ENCODE data around the gene GPR107. TPM values are rescaled to one million over a fixed set of nuclear protein-coding genes. Genes with fewer than 3 reads are reported as not detected.

The GPR107 gene
- total and polyA plus RNA-seq, 2 experiments from 2014 or later = 10.6 to 25.6 TPM

DNA sequence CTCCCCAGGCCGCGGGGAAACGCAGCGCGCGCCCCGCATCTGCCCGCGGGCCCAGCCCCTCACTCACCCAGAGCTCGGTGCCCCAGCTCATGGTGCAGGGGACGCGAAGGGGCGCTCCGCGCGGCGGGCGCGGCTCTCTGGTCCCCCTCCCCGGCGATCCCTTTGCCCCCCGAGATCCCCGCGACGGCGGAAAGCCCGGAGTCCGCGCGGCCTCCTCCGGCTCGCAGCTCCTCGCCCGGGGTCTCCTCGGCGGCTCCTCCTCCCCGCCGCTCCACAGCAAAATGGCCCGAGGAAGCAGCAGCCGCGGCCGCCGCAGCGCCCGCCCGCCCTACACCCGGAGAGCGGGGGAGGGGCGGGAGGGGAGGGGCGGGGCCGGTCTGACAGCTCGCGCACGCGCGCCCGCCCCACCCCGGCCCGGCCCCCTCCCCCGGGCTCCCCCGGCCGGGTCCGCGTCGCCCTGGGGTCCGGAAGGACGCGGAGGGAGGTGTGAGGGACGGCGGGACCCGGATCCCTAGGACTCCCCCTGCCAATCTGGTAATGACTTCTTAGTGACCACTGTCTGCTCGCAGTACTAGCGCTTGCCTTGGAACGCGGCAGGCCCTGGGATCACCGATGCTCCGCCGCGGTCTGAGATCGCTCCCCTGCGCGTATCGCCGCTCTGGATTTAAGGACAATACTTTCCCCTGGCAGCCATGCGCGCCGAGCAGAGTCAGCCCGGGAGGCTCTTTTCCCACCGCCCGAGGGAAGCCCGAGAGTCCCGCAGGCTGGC lies 10.6 kb upstream of the GPR107 start, which contains the start of gene FNBP1:
TSS of gene FNBP1 (minus strand) at position 305 of the 769 bp plus-strand sequence. CDS start at position 91, 214 bp downstream.
- peak within 1 kb of the TSS; percentile 99 for H3K4me3 ChIP-seq
- no peaks in the 10 kb centered on the region for H3K36me3 ChIP-seq (replicated peaks; ENCODE audit: insufficient read depth, low read depth)
- peak within 1 kb of the TSS; percentile 88 for H3K27ac ChIP-seq
- H3K27me3 ChIP-seq = no peaks in the 10 kb centered on the region
- peak; percentile 92 for DNase-seq (ENCODE audit: low spot score)
- no peaks in the 10 kb centered on the region for H3K9me3 ChIP-seq (ENCODE audit: low read depth)
- H3K9me2 ChIP-seq (replicated peaks; ENCODE audit: insufficient read depth) = no peaks in the 10 kb centered on the region
- H3K4me2 ChIP-seq = peak within 1 kb of the TSS; percentile 98
- under 1% methylated on average over 23 of the region's 92 CpGs for WGBS (ENCODE audit: low lambda C conversion rate, missing lambda C conversion rate)
- peaks cover 39% of the 10 kb centered on the region for H3K79me2 ChIP-seq
- TF ChIP-seq EZH2 (IDR thresholded peaks at IDR 0.05; ENCODE audit: borderline replicate concordance) (no peak), CTCF (IDR thresholded peaks at IDR 0.05; ENCODE audit: poor library complexity) (no peak), EZH2phosphoT487 (IDR thresholded peaks at IDR 0.05; ENCODE audit: low read depth, severe bottlenecking, unreplicated experiment) (no peak)
- peaks cover 20% of the 10 kb centered on the region for H3K4me1 ChIP-seq (ENCODE audit: insufficient read depth)
- peaks cover 29% of the 10 kb centered on the region for H4K20me1 ChIP-seq (ENCODE audit: insufficient read depth, poor library complexity, severe bottlenecking)
- peak within 1 kb of the TSS; percentile 78 for H2AFZ ChIP-seq

GRCh38 chr9:130043654-130044623 lies 9.8 kb upstream of the GPR107 start:
- whole genome bisulfite sequencing (ENCODE audit: low lambda C conversion rate, missing lambda C conversion rate) = 22% methylated on average over 37 of the region's 37 CpGs
- peaks cover 20% of the 10 kb centered on the region for H3K4me1 ChIP-seq (ENCODE audit: insufficient read depth)
- TF ChIP-seq EZH2 (IDR thresholded peaks at IDR 0.05; ENCODE audit: borderline replicate concordance) (no peak), CTCF (IDR thresholded peaks at IDR 0.05; ENCODE audit: poor library complexity) (peak; percentile 8)

GRCh38 chr9:130045725-130046450 lies 7.8 kb upstream of the GPR107 start:
- Histone ChIP-seq H3K27me3 (no peaks in the 10 kb centered on the region), H3K9me2 (replicated peaks; ENCODE audit: insufficient read depth) (no peaks in the 10 kb centered on the region), H3K9me3 (ENCODE audit: low read depth) (no peaks in the 10 kb centered on the region), H3K4me2 (peak overlapping the region; percentile 32), H3K79me2 (peaks cover 12% of the 10 kb centered on the region), H3K4me3 (no peak overlapping the region), H3K4me1 (ENCODE audit: insufficient read depth) (peaks cover 19% of the 10 kb centered on the region), H4K20me1 (ENCODE audit: insufficient read depth, poor library complexity, severe bottlenecking) (peaks cover 12% of the 10 kb centered on the region), H3K36me3 (replicated peaks; ENCODE audit: insufficient read depth, low read depth) (no peaks in the 10 kb centered on the region), H3K27ac (no peak overlapping the region), H2AFZ (no peak overlapping the region)
- WGBS (ENCODE audit: low lambda C conversion rate, missing lambda C conversion rate) = 61% methylated on average over 4 of the region's 4 CpGs
- TF ChIP-seq EZH2 (IDR thresholded peaks at IDR 0.05; ENCODE audit: borderline replicate concordance) (no peak), EZH2phosphoT487 (IDR thresholded peaks at IDR 0.05; ENCODE audit: low read depth, severe bottlenecking, unreplicated experiment) (no peak), CTCF (IDR thresholded peaks at IDR 0.05; ENCODE audit: poor library complexity) (no peak)
- no peak for DNase-seq (ENCODE audit: low spot score)

More at GRCh38 chr9:130043654-130044623, 9.8 kb upstream of the GPR107 start:
- no peaks in the 10 kb centered on the region for H3K9me2 ChIP-seq (replicated peaks; ENCODE audit: insufficient read depth)
- peak overlapping the region; percentile 99 for H3K4me3 ChIP-seq
- peaks cover 25% of the 10 kb centered on the region for H4K20me1 ChIP-seq (ENCODE audit: insufficient read depth, poor library complexity, severe bottlenecking)
- H3K79me2 ChIP-seq = peaks cover 32% of the 10 kb centered on the region
- H3K36me3 ChIP-seq (replicated peaks; ENCODE audit: insufficient read depth, low read depth) = no peaks in the 10 kb centered on the region
- H3K27me3 ChIP-seq = no peaks in the 10 kb centered on the region
- DNase-seq (ENCODE audit: low spot score) = peak; percentile 65
- H3K9me3 ChIP-seq (ENCODE audit: low read depth) = no peaks in the 10 kb centered on the region
- H3K27ac ChIP-seq = peak overlapping the region; percentile 88
- peak overlapping the region; percentile 98 for H3K4me2 ChIP-seq
- peak overlapping the region; percentile 78 for H2AFZ ChIP-seq

All from hepatocyte (in vitro differentiated cells).